RKO (cell line): ENCODE measurements around the gene GOLGA5.
"Not testable (repeated sequence)": the region's sequence is repeated elsewhere in the genome, so short reads cannot be mapped to it uniquely, and the experiment has no call there.

Experiments used
- DNase-seq: peaks from one replicate; pipeline ENCODE4 v3.0.0-alpha.2; 2016; ENCODE audit warnings: low spot score

The GOLGA5 gene

GRCh38 chr14:92793709-92794546, at the start of gene GOLGA5:
TSS of gene GOLGA5 (plus strand) at chr14:92794305. CDS start at chr14:92797438, 3,133 bp downstream.
- DNase-seq = peak; percentile 95

GRCh38 chr14:92747701-92748258, 46.3 kb upstream of the GOLGA5 start:
- DNase-seq = peak; percentile 17

GRCh38 chr14:92748259-92749016, 45.7 kb upstream of the GOLGA5 start, which contains the start of gene LGMN:
TSS of gene LGMN (minus strand) at chr14:92748627. CDS start at chr14:92732786, 15,841 bp downstream.
- DNase-seq = peak; percentile 93

- not testable (repeated sequence) for DNase-seq
These were observed 43.8 kb upstream of the GOLGA5 start for GRCh38 chr14:92750222-92750728.

GRCh38 chr14:92750994-92751400, 43.1 kb upstream of the GOLGA5 start:
- no peak for DNase-seq

- DNase-seq = no peak
These were observed 42.3 kb upstream of the GOLGA5 start for GRCh38 chr14:92751819-92752218.

GRCh38 chr14:92753250-92753649, 40.9 kb upstream of the GOLGA5 start:
- DNase-seq = no peak

GRCh38 chr14:92754966-92755365, 39.1 kb upstream of the GOLGA5 start:
- no peak for DNase-seq

GRCh38 chr14:92755495-92755894, 38.6 kb upstream of the GOLGA5 start:
- no peak for DNase-seq

- no peak for DNase-seq
These were observed 37.7 kb upstream of the GOLGA5 start for GRCh38 chr14:92756446-92756845.

GRCh38 chr14:92759300-92759678, 34.8 kb upstream of the GOLGA5 start:
- DNase-seq = peak; percentile 61

GRCh38 chr14:92759679-92760523, 34.2 kb upstream of the GOLGA5 start:
- no peak for DNase-seq

GRCh38 chr14:92760524-92760805, 33.6 kb upstream of the GOLGA5 start:
- no peak for DNase-seq

- not testable (repeated sequence) for DNase-seq
These were observed 30.2 kb upstream of the GOLGA5 start for GRCh38 chr14:92763666-92764631.

- DNase-seq = not testable (repeated sequence)
These were observed 25.9 kb upstream of the GOLGA5 start for GRCh38 chr14:92768236-92768635.

GRCh38 chr14:92768795-92769194, 25.3 kb upstream of the GOLGA5 start:
- no peak for DNase-seq

GRCh38 chr14:92770484-92770883, 23.6 kb upstream of the GOLGA5 start:
- no peak for DNase-seq

- DNase-seq = no peak
These were observed 19.5 kb upstream of the GOLGA5 start for GRCh38 chr14:92774572-92774971.

GRCh38 chr14:92775292-92775691, 18.8 kb upstream of the GOLGA5 start:
- not testable (repeated sequence) for DNase-seq

- DNase-seq = not testable (repeated sequence)
These were observed 15.1 kb upstream of the GOLGA5 start for GRCh38 chr14:92778868-92779565.
